GM18526 (cell line): Measurements from ENCODE around the gene CHN2.

Experiments
- POLR2A ChIP-seq: IDR thresholded peaks from 3 replicates; pipeline ENCODE4 v1.6.1; 2011; ENCODE audit not compliant: insufficient read length; ENCODE audit errors: extremely low read depth

Gene CHN2

DNA sequence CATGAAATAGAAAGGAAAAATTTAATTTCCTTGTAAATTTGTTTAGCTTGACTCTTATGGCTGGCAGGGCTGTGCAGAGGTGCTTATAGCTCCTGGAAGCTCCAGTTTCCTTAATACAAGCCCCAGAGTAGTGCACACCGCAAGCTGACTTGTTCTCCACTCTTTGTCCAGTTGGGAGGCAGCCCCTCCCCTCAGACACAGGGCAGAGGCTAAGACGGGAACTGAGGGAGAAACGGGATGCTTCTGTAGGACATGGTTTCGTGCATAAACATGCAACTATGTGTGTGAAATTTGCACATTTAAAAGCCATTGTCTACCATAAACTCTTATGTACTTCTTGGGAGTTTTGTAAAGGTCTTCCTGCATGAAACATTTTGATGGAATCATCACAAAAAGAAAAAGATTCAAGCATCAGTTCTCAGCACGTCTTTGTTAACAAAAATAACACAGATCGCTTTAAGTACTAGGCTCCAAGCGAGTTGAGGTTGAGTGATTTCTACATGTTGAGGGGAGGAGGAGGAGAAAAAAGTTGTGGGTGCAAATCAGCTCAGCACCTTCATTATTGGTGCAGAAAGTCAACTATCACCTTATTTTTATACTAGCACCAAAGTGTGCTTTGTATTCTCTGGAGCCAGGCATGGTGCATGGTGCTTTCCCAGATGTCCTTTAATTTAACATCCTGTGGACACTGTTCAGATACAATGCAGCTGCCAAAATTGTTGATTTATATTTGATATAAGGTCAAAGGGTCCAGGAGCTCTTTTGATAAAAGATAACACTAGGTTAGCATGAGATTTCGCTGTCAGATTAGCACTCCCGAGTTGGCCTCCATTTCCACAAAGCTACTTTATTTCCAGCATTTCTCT is 124.5 kb downstream of the CHN2 start:
- no peak for TF ChIP-seq POLR2A

DNA sequence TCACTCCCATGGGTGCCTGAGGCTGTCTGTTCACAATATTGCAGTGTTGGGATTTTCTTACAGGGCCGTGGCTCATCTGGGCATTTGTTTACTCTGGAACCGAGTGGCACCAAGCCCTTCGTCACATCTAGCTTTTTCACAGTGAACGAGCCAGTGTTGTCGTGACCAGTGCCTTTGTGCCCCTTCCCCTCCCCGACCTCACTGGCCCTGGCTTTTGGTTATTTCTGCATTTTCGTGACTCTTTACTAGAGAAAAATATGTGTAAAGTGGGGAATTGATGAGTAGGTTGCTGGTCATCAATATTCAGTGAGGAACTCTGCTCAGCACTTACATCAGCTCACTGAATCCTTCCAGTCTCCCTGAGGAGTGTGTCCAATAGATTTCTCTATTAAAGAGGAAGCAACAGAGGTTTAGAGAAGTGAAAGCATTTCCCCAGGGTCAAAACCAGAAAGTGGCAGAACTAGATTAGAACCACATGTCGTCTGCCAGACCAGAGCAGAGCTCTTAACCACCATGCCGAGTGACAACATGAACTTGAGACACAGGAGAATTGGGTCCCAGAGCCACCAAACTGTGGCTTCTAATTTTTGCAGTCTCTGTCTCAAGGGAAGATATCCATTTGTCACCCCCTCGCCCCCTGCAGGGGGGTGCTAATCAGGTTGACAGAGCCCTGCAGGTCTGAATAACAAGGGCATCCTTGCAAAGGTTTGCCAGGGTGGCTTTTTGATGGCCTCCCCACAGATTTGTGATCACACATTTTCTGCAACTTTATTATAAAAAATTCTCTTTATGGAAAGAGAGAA is 125.3 kb downstream of the CHN2 start:
- no peak for TF ChIP-seq POLR2A

DNA sequence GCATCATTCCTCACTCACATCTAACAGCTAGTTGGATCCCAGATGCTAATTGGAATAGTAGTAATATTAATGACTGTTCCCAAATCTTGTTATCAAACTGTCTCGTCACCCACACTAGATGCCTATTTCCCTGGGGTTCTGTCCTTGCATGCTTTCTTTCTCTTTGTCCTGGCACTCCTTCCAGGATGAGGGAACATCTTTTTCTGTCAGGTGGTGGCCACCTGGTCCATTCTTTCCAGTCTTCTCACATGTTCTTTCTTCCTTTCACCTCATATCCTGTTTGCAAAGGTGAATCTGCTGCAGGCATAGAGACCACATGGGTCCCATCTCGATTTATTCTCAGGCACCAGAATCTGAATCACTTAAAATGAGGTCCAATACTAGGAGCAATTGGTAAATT is 126.0 kb downstream of the CHN2 start:
- TF ChIP-seq POLR2A, result no peak

- TF ChIP-seq POLR2A, result no peak
These were observed 127.6 kb downstream of the CHN2 start for GRCh38 chr7:29322023-29322712.

GRCh38 chr7:29325476-29325875 is 130.9 kb downstream of the CHN2 start:
- no peak for TF ChIP-seq POLR2A

DNA sequence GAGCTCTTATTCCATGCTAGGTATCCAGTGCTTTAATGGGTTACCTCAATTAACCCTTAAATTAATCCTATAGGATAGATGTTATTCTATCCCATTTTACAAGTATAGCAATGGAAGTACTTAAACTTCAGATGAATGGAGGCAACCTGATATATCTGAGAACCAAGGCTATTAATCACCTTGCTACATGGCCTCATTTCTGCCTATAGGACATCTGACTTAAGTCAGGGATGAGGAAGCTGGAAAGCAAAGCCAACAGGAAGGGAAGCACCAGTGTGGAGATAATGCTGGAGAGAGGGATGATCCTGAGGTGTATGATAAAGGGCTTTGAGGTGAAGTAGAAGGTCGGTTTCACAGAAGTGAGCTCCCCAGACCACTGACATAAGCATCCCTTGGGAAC is 132.3 kb downstream of the CHN2 start:
- no peak for TF ChIP-seq POLR2A

GRCh38 chr7:29327455-29327854 is 132.9 kb downstream of the CHN2 start:
- TF ChIP-seq POLR2A, result no peak

GRCh38 chr7:29328045-29328444 is 133.5 kb downstream of the CHN2 start:
- no peak for TF ChIP-seq POLR2A

- TF ChIP-seq POLR2A, result no peak
These were observed 134.2 kb downstream of the CHN2 start for GRCh38 chr7:29328811-29329210.

DNA sequence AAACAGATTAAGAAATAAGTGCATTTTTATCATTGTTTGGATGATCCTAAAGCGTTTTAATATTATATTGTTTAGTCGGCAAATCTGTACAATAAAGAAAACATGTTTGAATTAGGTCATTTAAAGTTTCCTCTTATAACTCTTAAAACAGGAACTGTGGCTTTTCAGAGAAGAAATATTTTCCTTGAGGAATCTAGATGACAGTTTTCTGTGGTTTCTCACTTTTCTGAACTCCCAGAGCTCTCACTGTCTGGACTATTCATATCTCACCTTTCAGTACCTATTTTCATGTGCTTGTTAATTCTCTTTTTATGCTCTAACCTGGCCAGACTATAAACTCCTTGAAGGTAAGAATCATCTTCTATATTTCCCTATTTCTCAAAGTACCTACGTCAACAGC is 135.1 kb downstream of the CHN2 start:
- TF ChIP-seq POLR2A, result no peak

DNA sequence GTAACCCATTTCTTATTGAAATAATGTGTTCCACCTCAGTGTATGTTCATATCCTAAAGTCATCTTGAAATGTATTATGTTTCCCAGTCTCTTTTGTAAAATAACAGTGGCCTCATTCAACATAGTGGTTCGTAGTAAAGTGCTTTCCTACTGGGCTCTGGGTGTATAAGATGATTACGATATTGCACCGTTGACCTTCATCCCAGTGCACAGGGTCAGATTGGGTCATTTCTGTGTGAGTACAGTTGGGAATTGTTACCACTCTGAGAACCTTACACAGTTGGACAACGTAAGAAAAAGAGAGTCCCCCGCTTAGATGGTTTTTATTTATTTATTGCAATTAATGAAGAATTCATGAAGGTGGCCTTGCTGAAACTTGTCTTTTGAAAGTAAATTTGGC is 135.6 kb downstream of the CHN2 start:
- no peak for TF ChIP-seq POLR2A

- no peak for TF ChIP-seq POLR2A
These were observed 136.6 kb downstream of the CHN2 start for GRCh38 chr7:29331163-29331562.

GRCh38 chr7:29332042-29332811 is 137.7 kb downstream of the CHN2 start:
- TF ChIP-seq POLR2A, result no peak

GRCh38 chr7:29332875-29333855 is 138.6 kb downstream of the CHN2 start:
- TF ChIP-seq POLR2A, result no peak
